GM08714 (cell line): ENCODE results near the gene PCDH9.

Source experiments
- H3K4me3 ChIP-seq: fragments of 200-500 bp; sonication (Bioruptor generic); 2 replicates; pipeline ENCODE4 v1.5.1; 2014; ENCODE audit warnings: mild to moderate bottlenecking, low read length, inconsistent platforms
- ZNF274 ChIP-seq: IDR thresholded peaks from 2 replicates; pipeline ENCODE4 v1.6.1; 2012; ENCODE audit warnings: mild to moderate bottlenecking, low read depth, low read length

The PCDH9 gene

GRCh38 chr13:67155898-67156722 is 74.0 kb downstream of the PCDH9 start:
- no peak for TF ChIP-seq ZNF274
- H3K4me3 ChIP-seq, result no peak overlapping the region

DNA sequence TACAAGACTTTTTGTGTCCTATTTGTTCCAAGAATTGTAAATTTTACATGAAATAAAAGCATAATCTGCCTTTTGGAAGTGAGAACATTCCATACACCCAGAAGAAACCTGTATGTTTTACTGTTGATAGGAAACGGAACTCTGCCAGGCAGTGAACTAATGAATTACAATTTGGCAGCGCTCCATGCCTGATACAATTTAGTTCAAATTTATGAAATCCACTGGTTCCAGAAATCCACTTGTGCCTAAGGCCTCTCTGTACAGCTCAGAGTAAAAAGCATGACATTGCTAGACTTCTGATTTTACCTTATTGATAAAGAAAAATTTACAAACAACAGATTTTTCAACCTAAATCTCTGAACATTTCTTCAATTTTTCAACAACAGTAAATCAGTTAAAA is 78.1 kb downstream of the PCDH9 start:
- no peak overlapping the region for H3K4me3 ChIP-seq
- TF ChIP-seq ZNF274, result no peak

DNA sequence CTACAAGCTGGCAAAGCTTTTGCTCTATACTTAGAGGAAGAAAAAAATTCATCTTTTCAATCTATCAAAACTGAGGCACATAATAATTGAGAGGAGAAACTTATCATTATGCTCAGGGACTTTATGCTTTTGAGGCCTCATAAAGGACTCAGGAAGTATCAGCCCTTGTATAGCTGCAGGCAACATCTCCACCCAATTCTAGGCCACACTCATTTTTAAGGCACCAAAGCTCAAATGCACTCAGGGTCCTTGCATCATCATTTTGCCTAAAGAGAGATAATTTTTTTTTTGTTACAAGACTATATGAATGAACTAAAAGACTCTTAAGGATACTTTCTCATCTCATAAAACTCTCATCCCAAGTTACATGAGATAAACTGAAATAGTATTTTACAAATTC is 78.5 kb downstream of the PCDH9 start:
- no peak for TF ChIP-seq ZNF274
- no peak overlapping the region for H3K4me3 ChIP-seq

DNA sequence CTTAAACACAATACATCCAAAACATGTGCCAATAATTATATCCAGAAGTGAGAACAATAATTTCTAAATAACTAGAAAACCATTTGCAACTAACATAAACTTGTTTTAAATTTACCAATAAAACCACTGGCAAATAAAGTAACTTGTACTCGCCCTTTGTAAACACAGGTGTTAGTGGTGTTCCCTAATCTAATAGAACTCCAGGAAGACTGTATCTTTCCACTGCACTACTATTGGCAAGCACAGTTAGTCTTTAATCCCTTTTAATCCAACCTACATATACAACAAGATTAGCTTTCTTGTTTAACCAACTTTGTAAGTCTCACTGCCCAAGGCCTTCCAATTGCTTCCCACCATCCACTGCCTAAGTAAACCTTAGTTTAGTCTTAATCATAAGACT is 79.5 kb downstream of the PCDH9 start:
- no peak for TF ChIP-seq ZNF274
- no peak overlapping the region for H3K4me3 ChIP-seq

DNA sequence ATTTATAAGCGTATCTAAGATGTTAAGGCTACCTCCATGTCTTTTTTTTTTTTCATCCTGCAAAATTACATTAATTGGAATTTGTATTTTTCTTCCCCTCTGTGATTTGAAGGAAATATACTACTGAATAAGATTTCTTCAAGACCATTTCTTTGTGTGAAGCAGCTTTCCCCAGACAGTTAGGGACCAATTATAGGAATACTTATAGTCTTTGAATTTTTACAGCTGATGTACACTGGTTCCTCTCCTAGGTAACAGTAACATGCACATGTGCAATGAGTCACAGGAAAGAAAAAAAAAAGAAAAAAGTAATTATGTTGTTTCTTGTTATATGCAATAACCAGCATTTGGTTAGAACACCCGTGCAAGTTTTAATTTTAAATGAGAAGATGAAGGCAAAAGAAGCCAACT is 82.0 kb downstream of the PCDH9 start:
- no peak for TF ChIP-seq ZNF274
- no peak overlapping the region for H3K4me3 ChIP-seq

- TF ChIP-seq ZNF274, result no peak
- no peak overlapping the region for H3K4me3 ChIP-seq
These were observed 82.6 kb downstream of the PCDH9 start for GRCh38 chr13:67147342-67148133.

- H3K4me3 ChIP-seq, result no peak overlapping the region
- TF ChIP-seq ZNF274, result no peak
These were observed 83.5 kb downstream of the PCDH9 start for GRCh38 chr13:67146523-67147130.

DNA sequence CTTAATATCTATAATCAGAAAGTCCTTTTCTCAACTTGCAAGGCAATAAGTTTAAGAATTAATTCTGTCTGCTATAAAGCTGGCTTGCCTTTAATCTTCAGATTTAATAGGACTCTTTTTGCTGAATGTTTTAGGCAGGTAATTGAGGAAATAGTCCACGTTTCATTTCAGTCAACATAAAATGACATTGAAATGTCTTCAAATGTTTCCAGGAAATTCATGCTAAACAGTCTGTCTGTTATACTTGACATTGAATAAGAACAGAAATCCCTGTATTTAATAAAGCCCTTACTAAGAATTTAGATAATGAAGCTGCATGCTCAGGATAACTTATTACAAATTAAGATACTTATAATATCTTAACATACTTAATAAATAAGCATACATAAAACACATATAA is 84.2 kb downstream of the PCDH9 start:
- no peak for TF ChIP-seq ZNF274
- H3K4me3 ChIP-seq, result no peak overlapping the region

DNA sequence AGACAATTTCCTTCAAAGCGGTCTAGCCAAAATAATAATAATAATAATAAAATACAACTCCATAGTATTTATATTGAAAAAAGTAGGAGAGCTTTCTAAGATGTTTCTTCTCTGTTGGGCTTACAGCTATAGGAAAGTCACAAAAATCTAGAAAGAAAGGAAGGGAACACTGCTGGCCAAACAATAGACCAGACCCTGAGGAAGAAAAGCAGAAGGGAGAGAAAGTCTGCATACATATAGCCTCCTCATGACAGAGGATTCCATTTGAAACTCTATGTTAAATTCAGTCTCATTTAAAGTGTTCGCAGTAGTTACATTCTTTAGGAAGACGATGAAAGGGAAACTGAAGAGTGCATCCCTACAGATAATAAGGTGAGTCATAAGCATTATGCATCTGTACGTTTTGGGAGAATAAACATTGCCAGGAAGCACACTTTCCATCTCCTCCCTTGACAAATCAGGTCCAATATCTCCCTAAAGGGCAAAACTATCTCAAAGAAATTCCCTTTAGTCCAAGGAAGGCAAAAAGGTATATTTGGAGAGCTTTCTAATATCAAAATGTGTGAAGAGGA is 86.5 kb downstream of the PCDH9 start:
- no peak for TF ChIP-seq ZNF274
- no peak overlapping the region for H3K4me3 ChIP-seq

DNA sequence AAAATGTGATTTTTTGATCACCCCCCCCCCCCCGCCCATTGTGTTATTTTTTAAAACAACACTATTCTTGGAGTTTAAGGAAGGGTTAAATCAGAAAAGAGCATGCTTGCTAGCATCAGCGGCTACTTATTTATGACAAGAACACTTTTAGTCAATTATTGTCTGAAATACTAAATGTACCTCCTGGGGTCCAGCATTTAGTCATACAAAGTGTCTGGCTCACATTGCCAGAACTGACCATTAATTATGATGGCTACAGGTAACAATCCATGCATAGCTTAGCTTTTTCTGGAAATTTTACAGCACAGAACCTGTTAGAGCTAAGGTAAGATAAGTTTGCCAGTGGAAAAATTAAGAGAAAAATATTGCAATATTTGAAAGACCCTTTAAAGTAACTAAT is 90.1 kb downstream of the PCDH9 start:
- no peak overlapping the region for H3K4me3 ChIP-seq
- no peak for TF ChIP-seq ZNF274

DNA sequence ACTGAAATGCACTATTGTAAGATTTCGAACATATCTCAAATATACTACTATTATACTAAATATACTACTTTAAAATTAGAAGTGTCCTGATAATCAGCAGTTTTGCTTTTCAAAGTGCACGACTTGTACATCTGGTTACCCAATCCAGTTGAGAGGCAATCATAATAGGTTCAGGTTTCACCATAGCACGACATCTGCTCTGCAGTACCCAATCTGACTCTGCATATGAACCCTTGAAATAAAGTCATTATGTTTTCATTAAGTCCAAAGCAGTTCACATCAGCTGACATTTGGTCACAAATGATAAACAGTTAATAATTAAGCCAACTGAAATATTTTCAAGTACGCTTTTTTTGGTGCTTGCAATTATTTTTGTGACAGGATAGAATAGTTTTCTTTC is 90.6 kb downstream of the PCDH9 start:
- H3K4me3 ChIP-seq, result no peak overlapping the region
- no peak for TF ChIP-seq ZNF274

- no peak overlapping the region for H3K4me3 ChIP-seq
- TF ChIP-seq ZNF274, result no peak
These were observed 91.2 kb downstream of the PCDH9 start for GRCh38 chr13:67138970-67139369.

- H3K4me3 ChIP-seq, result no peak overlapping the region
- no peak for TF ChIP-seq ZNF274
These were observed 92.9 kb downstream of the PCDH9 start for GRCh38 chr13:67137044-67137735.

DNA sequence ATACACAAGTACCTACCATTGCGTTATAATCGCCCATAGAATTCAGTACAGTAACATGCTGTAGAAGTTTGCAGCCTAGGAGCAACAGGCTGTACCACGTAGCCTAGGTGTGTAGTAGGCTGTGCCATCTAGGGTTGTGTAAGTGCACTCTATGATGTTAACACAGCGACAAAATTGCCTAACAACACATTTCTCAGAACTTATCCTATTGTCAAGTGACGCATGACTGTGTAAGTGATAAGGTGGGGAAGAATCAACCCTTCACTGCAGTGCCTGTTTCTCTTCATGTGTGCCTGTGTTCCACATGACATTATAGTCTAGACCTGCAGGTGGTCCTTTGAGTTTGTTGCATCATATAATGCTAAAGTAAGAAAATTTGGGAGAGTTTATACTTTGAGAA is 94.0 kb downstream of the PCDH9 start:
- no peak overlapping the region for H3K4me3 ChIP-seq
- no peak for TF ChIP-seq ZNF274

DNA sequence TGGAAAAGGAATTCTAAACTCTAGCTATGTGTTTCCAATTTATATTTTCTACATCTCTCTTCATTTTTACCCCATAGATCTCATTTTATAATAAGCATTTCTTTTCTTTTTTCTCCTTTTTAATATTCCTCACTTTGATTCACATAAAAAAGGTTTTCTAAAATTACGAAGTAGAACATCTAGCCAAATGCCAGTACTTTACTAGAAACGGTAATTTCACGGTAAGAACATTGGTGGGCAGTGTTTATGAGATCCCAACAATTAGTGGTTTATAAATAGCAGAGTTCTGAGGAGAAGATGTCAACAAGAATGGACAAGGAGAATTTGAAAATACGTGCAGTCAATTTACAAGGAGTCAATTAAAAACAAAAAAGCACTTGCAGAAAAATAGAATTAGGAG is 94.8 kb downstream of the PCDH9 start:
- no peak for TF ChIP-seq ZNF274
- no peak overlapping the region for H3K4me3 ChIP-seq
